Keratinocyte (primary cell): Measurements from ENCODE around the gene SOWAHA. TPM values are rescaled to one million over a fixed set of nuclear protein-coding genes. Genes with fewer than 3 reads are reported as not detected.

Experiments
- DNase-seq: peaks from one replicate; pipeline ENCODE4 v3.0.0-alpha.2; 2011; ENCODE audit warnings: low read depth, missing footprints, low spot score
- FAIRE-seq: peaks from 2 replicates; lab custom pipeline; 2011; peaks lifted over from hg19 to GRCh38; lab: Jason Lieb, UNC
- H2AFZ ChIP-seq: 2 replicates; pipeline ENCODE4 v1.6.0; 2012; ENCODE audit warnings: low read length, control low read depth, inconsistent platforms; ENCODE audit not compliant: control insufficient read depth
- H3K27ac ChIP-seq: 2 replicates; pipeline ENCODE4 v1.5.1; 2011; ENCODE audit warnings: low read length; ENCODE audit not compliant: control insufficient read depth, insufficient read depth
- H3K27me3 ChIP-seq: 3 replicates; pipeline ENCODE4 v1.6.0; 2011; ENCODE audit warnings: low read length; ENCODE audit not compliant: control insufficient read depth, insufficient read depth; ENCODE audit errors: extremely low read depth
- H3K36me3 ChIP-seq, 2 experiments: 2 replicates in 1 of 2; 3 replicates in 1 of 2; pipeline ENCODE4 v1.5.1; 2011; ENCODE audit warnings: low read length in 2 of 2, mild to moderate bottlenecking in 1 of 2; ENCODE audit not compliant: control insufficient read depth in 2 of 2, insufficient read depth in 2 of 2; ENCODE audit errors: extremely low read depth in 1 of 2
- H3K4me1 ChIP-seq: 3 replicates; pipeline ENCODE4 v1.5.1; 2011; ENCODE audit warnings: low read length; ENCODE audit not compliant: control insufficient read depth, insufficient read depth; ENCODE audit errors: extremely low read depth
- H3K4me2 ChIP-seq: 3 replicates; pipeline ENCODE4 v1.6.0; 2011; ENCODE audit warnings: low read depth, low read length; ENCODE audit not compliant: control insufficient read depth, insufficient read depth; ENCODE audit errors: extremely low read depth
- H3K4me3 ChIP-seq, 3 experiments: fragments of 200-600 bp in 1 of 3; sonication (generic) in 1 of 3; 2 replicates in 2 of 3; 3 replicates in 1 of 3; pipeline ENCODE4 v1.5.1; 2011 to 2016; ENCODE audit warnings: low read length in 3 of 3, mild to moderate bottlenecking in 3 of 3, control low read depth in 2 of 3, inconsistent platforms in 1 of 3, low read depth in 1 of 3, mixed read lengths in 1 of 3, mixed run types in 1 of 3, moderate library complexity in 1 of 3; ENCODE audit not compliant: control insufficient read depth in 2 of 3, insufficient read depth in 2 of 3; ENCODE audit errors: extremely low read depth in 1 of 3
- H3K79me2 ChIP-seq: 2 replicates; pipeline ENCODE4 v1.6.0; 2012; ENCODE audit warnings: low read length; ENCODE audit not compliant: control insufficient read depth, insufficient read depth
- H3K9ac ChIP-seq: 3 replicates; pipeline ENCODE4 v1.6.0; 2011; ENCODE audit warnings: low read length; ENCODE audit not compliant: control insufficient read depth, insufficient read depth; ENCODE audit errors: extremely low read depth
- H3K9me1 ChIP-seq: 3 replicates; pipeline ENCODE4 v1.6.0; 2011; ENCODE audit warnings: low read length; ENCODE audit not compliant: control insufficient read depth, insufficient read depth; ENCODE audit errors: extremely low read depth
- H3K9me3 ChIP-seq: 2 replicates; pipeline ENCODE4 v1.5.1; 2012; ENCODE audit warnings: low read depth, low read length; ENCODE audit not compliant: control insufficient read depth
- H4K20me1 ChIP-seq: 3 replicates; pipeline ENCODE4 v1.6.0; 2011; ENCODE audit warnings: low read length; ENCODE audit not compliant: control insufficient read depth, insufficient read depth; ENCODE audit errors: extremely low read depth
- EZH2 ChIP-seq: IDR thresholded peaks from one replicate; pipeline ENCODE4 v1.6.1; 2012; ENCODE audit warnings: inconsistent platforms, mild to moderate bottlenecking, low read length, moderate library complexity
- dilution Hi-C: fragments of 300-500 bp; cut with MboI; formaldehyde crosslinking; loops from one replicate; pipeline ENCODE4 v1.7.0; 2020; ENCODE audit warnings: low sequenced_read_pairs; ENCODE audit not compliant: extremely low pct_ligation_motif_present
- polyA plus RNA-seq, 5 experiments: library from polyadenylated mRNA; depleted of rRNA in 3 of 5; stranded (reverse) in 3 of 5; stranded (forward) in 1 of 5; unstranded in 1 of 5; fragments of >200 nt; gene quantifications; 1 replicate in 1 of 5; 2 replicates in 3 of 5; 3 replicates in 1 of 5; pipeline versions ENCODE4 v1.2.1 to v1.2.3, GENCODE V29; 2011 to 2012; ENCODE audit warnings: missing spikeins in 2 of 5, low read depth in 1 of 5, low replicate concordance in 1 of 5
- TF ChIP-seq, protein P1 (sequence below), 3 experiments: IDR thresholded peaks in 1 of 3; conservative IDR thresholded peaks in 1 of 3; optimal IDR thresholded peaks in 1 of 3; 2 replicates in 2 of 3; 3 replicates in 1 of 3; pipeline versions ENCODE3 to v1.5.1; 2011; ENCODE audit warnings: low read length in 3 of 3, mild to moderate bottlenecking in 3 of 3, moderate library complexity in 2 of 3, control low read depth in 1 of 3, inconsistent platforms in 1 of 3; ENCODE audit not compliant: insufficient read depth in 2 of 3; ENCODE audit errors: extremely low read depth in 1 of 3

The SOWAHA gene
- polyA plus RNA-seq, 1 donor (not counting 4 experiments of a cell fraction or from before 2014, with no cell fraction given) = not detected

DNA sequence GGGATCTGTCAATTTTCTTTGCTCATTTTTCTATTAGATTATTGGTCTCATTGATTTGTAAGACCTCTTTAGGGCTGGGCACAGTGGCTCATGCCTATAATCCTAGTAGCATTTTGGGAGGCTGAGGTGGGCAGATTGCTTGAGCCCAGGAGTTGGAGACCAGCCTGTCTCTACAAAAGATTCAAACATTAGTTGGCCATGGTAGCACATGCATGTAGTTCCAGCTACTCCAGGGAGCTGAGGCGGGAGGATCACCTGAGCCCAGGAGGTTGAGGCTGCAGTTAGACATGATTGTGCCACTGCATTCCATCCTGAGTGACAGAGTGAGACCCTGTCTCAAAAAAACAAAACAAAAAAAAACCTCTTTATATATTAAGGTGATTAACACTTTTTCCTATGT is 23.8 kb downstream of the SOWAHA start:
- Histone ChIP-seq H3K9ac (no peak overlapping the region), H4K20me1 (no peaks in the 10 kb centered on the region), H3K27ac (no peak overlapping the region), H3K79me2 (no peaks in the 10 kb centered on the region), H3K27me3 (no peaks in the 10 kb centered on the region), H3K4me1 (peaks cover 12% of the 10 kb centered on the region), H2AFZ (no peak overlapping the region), H3K36me3 (no peaks in the 10 kb centered on the region), H3K9me3 (no peaks in the 10 kb centered on the region), H3K4me3 (no peak overlapping the region), H3K4me2 (no peak overlapping the region), H3K9me1 (no peaks in the 10 kb centered on the region)
- DNase-seq (no peak), FAIRE-seq (no peak)
- dilution Hi-C loops = no loop called here
- TF ChIP-seq EZH2 = no peak
- TF ChIP-seq, protein P1, sequence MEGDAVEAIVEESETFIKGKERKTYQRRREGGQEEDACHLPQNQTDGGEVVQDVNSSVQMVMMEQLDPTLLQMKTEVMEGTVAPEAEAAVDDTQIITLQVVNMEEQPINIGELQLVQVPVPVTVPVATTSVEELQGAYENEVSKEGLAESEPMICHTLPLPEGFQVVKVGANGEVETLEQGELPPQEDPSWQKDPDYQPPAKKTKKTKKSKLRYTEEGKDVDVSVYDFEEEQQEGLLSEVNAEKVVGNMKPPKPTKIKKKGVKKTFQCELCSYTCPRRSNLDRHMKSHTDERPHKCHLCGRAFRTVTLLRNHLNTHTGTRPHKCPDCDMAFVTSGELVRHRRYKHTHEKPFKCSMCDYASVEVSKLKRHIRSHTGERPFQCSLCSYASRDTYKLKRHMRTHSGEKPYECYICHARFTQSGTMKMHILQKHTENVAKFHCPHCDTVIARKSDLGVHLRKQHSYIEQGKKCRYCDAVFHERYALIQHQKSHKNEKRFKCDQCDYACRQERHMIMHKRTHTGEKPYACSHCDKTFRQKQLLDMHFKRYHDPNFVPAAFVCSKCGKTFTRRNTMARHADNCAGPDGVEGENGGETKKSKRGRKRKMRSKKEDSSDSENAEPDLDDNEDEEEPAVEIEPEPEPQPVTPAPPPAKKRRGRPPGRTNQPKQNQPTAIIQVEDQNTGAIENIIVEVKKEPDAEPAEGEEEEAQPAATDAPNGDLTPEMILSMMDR (optimal IDR thresholded peaks at IDR 0.05 in 1 of 3, IDR thresholded peaks at IDR 0.05 in 1 of 3, conservative IDR thresholded peaks at IDR 0.05 in 1 of 3; ENCODE audit: extremely low read depth in 1 of 3, insufficient read depth in 2 of 3, low read length in 3 of 3) = no peak

DNA sequence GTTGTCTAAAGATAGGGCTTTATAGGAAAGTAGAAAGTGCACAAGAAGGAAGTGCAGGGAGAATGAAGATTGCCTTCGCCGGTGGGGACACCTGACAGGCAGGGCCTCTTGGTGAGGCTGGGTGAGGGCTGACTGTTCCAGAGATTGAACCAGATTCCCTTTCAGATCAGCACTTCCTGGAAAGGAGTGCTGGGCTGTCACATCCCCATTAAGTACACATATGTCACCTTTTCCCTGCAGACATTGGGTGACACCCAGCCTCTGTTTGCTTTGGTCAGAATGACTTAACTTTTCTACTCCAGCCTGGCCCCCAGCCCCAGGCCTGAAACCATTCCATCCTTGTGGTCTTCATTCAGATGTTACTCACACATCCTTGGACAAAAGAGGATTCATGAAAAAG is 24.8 kb downstream of the SOWAHA start:
- peaks cover 12% of the 10 kb centered on the region for H3K4me1 ChIP-seq
- H2AFZ ChIP-seq = no peak overlapping the region
- no peak for TF ChIP-seq EZH2
- TF ChIP-seq, protein P1 (optimal IDR thresholded peaks at IDR 0.05 in 1 of 3, IDR thresholded peaks at IDR 0.05 in 1 of 3, conservative IDR thresholded peaks at IDR 0.05 in 1 of 3; ENCODE audit: extremely low read depth in 1 of 3, insufficient read depth in 2 of 3, low read length in 3 of 3) = no peak
- FAIRE-seq (no peak), DNase-seq (no peak)
- no peak overlapping the region for H3K27ac ChIP-seq
- no peak overlapping the region for H3K4me2 ChIP-seq
- H3K9me1 ChIP-seq = no peaks in the 10 kb centered on the region
- H3K9me3 ChIP-seq = no peaks in the 10 kb centered on the region
- H3K27me3 ChIP-seq = no peaks in the 10 kb centered on the region
- H3K4me3 ChIP-seq = no peak overlapping the region
- H3K79me2 ChIP-seq = no peaks in the 10 kb centered on the region
- dilution Hi-C loops = no loop called here
- no peak overlapping the region for H3K9ac ChIP-seq
- H4K20me1 ChIP-seq = no peaks in the 10 kb centered on the region
- H3K36me3 ChIP-seq = no peaks in the 10 kb centered on the region
